HepG2 (cell line): ENCODE measurements around the gene SLC38A9. TPM values are rescaled to one million over a fixed set of nuclear protein-coding genes. Genes with fewer than 3 reads are reported as not detected.

Experiments
- ATAC-seq: fragments of 200-7000 bp; cut with Tn5 transposase; 3 replicates; pipeline ENCODE4 v1.9.1; 2020; ENCODE audit warnings: mild to moderate bottlenecking, moderate library complexity
- BruUV-seq: library from RNA; stranded (reverse); fragments of 400-500 nt; replicated peaks from 2 replicates; lab custom pipeline; 2021; lab: Mats Ljungman, UMichigan
- CTCF ChIA-PET: fragments of 300-600 bp; formaldehyde crosslinking; extraction: SDS; loops from one replicate; lab custom pipeline; 2021; ENCODE audit warnings: low total read pairs, inconsistent platforms, low intra/inter-chr PET ratio; lab: Yijun Ruan, JAX
- POLR2A ChIA-PET: fragments of 350-600 bp; sonication (Branson Sonifier 250); formaldehyde crosslinking; loops from one replicate; lab custom pipeline; 2020; ENCODE audit warnings: antibody characterized with exemption, inconsistent platforms; lab: Yijun Ruan, JAX
- DNase-seq: peaks from one replicate; pipeline ENCODE4 v3.0.0-alpha.2; 2015; ENCODE audit warnings: low spot score
- FAIRE-seq: peaks from 3 replicates; lab custom pipeline; 2011; peaks lifted over from hg19 to GRCh38; lab: Jason Lieb, UNC
- H2AFZ ChIP-seq: one replicate; pipeline ENCODE4 v1.6.1; 2011; ENCODE audit warnings: low read length, inconsistent platforms
- H3K27ac ChIP-seq: fragments of 300-600 bp; 3 replicates; pipeline ENCODE4 v1.8.0; 2011; ENCODE audit warnings: mixed run types, mild to moderate bottlenecking, mixed read lengths, low read length, inconsistent platforms; ENCODE audit not compliant: insufficient read depth; ENCODE audit errors: extremely low read length
- H3K27me3 ChIP-seq, 2 experiments: fragments of 200-600 bp in 1 of 2; 2 replicates in 1 of 2; 3 replicates in 1 of 2; pipeline versions ENCODE4 v1.6.0 to v1.8.0; 2011; ENCODE audit warnings: low read length in 2 of 2, mild to moderate bottlenecking in 2 of 2, moderate library complexity in 2 of 2, inconsistent platforms in 1 of 2; ENCODE audit not compliant: insufficient read depth in 2 of 2, control insufficient read depth in 1 of 2
- H3K36me3 ChIP-seq, 2 experiments: fragments of 200-600 bp in 1 of 2; replicated peaks in 1 of 2; 2 replicates in 1 of 2; 3 replicates in 1 of 2; pipeline versions ENCODE4 v1.5.1 to v1.8.0; 2011; ENCODE audit warnings: low read length in 2 of 2, inconsistent platforms in 1 of 2; ENCODE audit not compliant: insufficient read depth in 2 of 2, control insufficient read depth in 1 of 2
- H3K4me1 ChIP-seq: 2 replicates; pipeline ENCODE4 v1.5.1; 2012; ENCODE audit warnings: low read length, inconsistent platforms; ENCODE audit not compliant: insufficient read depth
- H3K4me2 ChIP-seq: 2 replicates; pipeline ENCODE4 v1.6.0; 2011; ENCODE audit warnings: low read depth, low read length, inconsistent platforms
- H3K4me3 ChIP-seq, 3 experiments: fragments of 200-600 bp in 1 of 3; sonication (generic), shearing (Covaris generic) in 1 of 3; replicated peaks in 1 of 3; 2 replicates each; pipeline ENCODE4 v1.5.1; 2011 to 2016; ENCODE audit warnings: low read length in 3 of 3, inconsistent platforms in 2 of 3, low read depth in 2 of 3, mild to moderate bottlenecking in 2 of 3, control low read depth in 1 of 3, mixed read lengths in 1 of 3; ENCODE audit not compliant: insufficient read depth in 1 of 3
- H3K79me2 ChIP-seq: one replicate; pipeline ENCODE4 v1.6.1; 2011; ENCODE audit warnings: low read length, inconsistent platforms; ENCODE audit not compliant: insufficient read depth
- H3K9ac ChIP-seq: 2 replicates; pipeline ENCODE4 v1.6.0; 2011; ENCODE audit warnings: mild to moderate bottlenecking, low read depth, low read length, inconsistent platforms; ENCODE audit not compliant: insufficient read depth
- H3K9me3 ChIP-seq: 2 replicates; pipeline ENCODE4 v1.5.1; 2012; ENCODE audit warnings: mild to moderate bottlenecking, low read length
- H4K20me1 ChIP-seq: 2 replicates; pipeline ENCODE4 v1.6.0; 2011; ENCODE audit warnings: inconsistent platforms, mild to moderate bottlenecking, low read length, moderate library complexity; ENCODE audit not compliant: insufficient read depth
- FOXP1 ChIP-seq, 2 experiments: fragments of 450-650 bp in 1 of 2; IDR thresholded peaks; 2 replicates each; pipeline ENCODE4 v1.6.1; 2017 to 2018; ENCODE audit warnings: antibody characterized with exemption in 1 of 2
- MYNN ChIP-seq: sonication (generic); formaldehyde crosslinking; IDR thresholded peaks from 2 replicates; pipeline ENCODE4 v1.4.0; 2020; ENCODE audit warnings: mild to moderate bottlenecking, low read depth, missing genetic modification reagents
- SRSF1 ChIP-seq: fragments of 200-400 bp; formaldehyde crosslinking; optimal IDR thresholded peaks from 2 replicates; pipeline ENCODE3; 2017; ENCODE audit warnings: mild to moderate bottlenecking, low read depth, low read length, moderate library complexity
- TCF12 ChIP-seq, 2 experiments: fragments of 450-650 bp in 1 of 2; sonication (generic) in 1 of 2; formaldehyde crosslinking in 1 of 2; IDR thresholded peaks; 2 replicates each; pipeline versions ENCODE4 v1.6.1 to v1.8.0; 2017 to 2022; ENCODE audit warnings: antibody characterized with exemption in 1 of 2, mild to moderate bottlenecking in 1 of 2, missing genetic modification reagents in 1 of 2, moderate library complexity in 1 of 2
- ZNF251 ChIP-seq: sonication (generic); formaldehyde crosslinking; IDR thresholded peaks from 2 replicates; pipeline ENCODE4 v1.9.0; 2021; ENCODE audit warnings: mild to moderate bottlenecking, missing genetic modification reagents
- ZNF629 ChIP-seq: sonication (generic); formaldehyde crosslinking; conservative IDR thresholded peaks from 2 replicates; pipeline ENCODE4 v1.5.0; 2020; ENCODE audit warnings: missing genetic modification reagents
- WGBS: methylation state at CpG from one replicate; pipeline ENCODE4 v1.1.6; 2017; ENCODE audit warnings: low lambda C conversion rate; 5-methylcytosine and 5-hydroxymethylcytosine counted together
- in situ Hi-C: cut with HindIII; loops from 2 replicates; pipeline ENCODE4 v1.10.0; 2017; ENCODE audit warnings: low pct_unique_long_range_greater_than_20kb; ENCODE audit not compliant: extremely low pct_ligation_motif_present
- intact Hi-C: fragments of 100-400 bp; cut with micrococcal nuclease; formaldehyde crosslinking; loops from one replicate; pipeline ENCODE4 v1.10.0; 2022; ENCODE audit not compliant: unreplicated experiment
- polyA plus RNA-seq, 8 experiments: library from polyadenylated mRNA; depleted of rRNA in 3 of 8; stranded (reverse) in 7 of 8; unstranded in 1 of 8; fragments of >200 nt; fragmentation: Illumina TruSeq in 4 of 8; extraction: Trizol in 4 of 8; gene quantifications; 2 replicates each; pipeline versions ENCODE4 v1.2.1 to v1.2.3, GENCODE V29; 2011 to 2016; ENCODE audit warnings: low read depth in 4 of 8, missing spikeins in 1 of 8, mixed read lengths in 1 of 8; ENCODE audit not compliant: insufficient read depth in 1 of 8
- total RNA-seq, 5 experiments: library from RNA; depleted of rRNA; stranded (reverse); fragments of >200 nt; fragmentation: Illumina TruSeq; extraction: Trizol; gene quantifications; 2 replicates each; pipeline ENCODE4 v1.2.3, GENCODE V29; 2016; ENCODE audit warnings: low read depth in 1 of 5
- TF ChIP-seq, protein P1 (sequence below): sonication (generic); formaldehyde crosslinking; IDR thresholded peaks from 2 replicates; pipeline ENCODE4 v1.4.0; 2020; ENCODE audit warnings: low read depth, mild to moderate bottlenecking, missing genetic modification reagents
- TF ChIP-seq, protein P2 (sequence below): sonication (generic); formaldehyde crosslinking; IDR thresholded peaks from 2 replicates; pipeline ENCODE4 v1.4.0; 2020; ENCODE audit warnings: mild to moderate bottlenecking, missing genetic modification reagents
- TF ChIP-seq, protein P3 (sequence below): sonication (generic); formaldehyde crosslinking; IDR thresholded peaks from 2 replicates; pipeline ENCODE4 v1.8.1; 2023; ENCODE audit warnings: missing genetic modification reagents, mild to moderate bottlenecking, borderline replicate concordance

SLC38A9 gene
- total and polyA plus RNA-seq, 2 of the 13 experiments (the other 11 are each of a cell fraction or from before 2014, with no cell fraction given) = 19.3 to 36.0 TPM

DNA sequence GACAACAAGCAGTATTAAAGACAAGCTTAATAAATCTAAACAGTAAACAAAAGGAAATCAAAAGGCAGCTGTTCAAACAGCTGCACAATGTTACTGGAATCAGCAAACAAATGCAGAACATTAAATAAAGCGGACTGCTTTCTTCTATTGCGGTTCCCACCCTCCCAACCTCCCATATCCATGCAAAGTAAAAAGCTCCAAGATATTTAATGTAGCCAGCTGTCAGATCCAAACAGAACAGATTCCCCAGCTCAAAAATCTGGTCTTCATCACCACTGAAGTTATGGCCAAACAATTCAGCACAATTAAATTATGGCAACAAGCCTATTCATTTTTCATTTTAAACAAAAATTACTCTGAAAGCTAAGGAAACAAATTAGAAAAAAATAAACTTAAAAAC is 75.9 kb downstream of the SLC38A9 start:
- Histone ChIP-seq H3K4me2 (no peak overlapping the region), H3K79me2 (no peaks in the 10 kb centered on the region), H2AFZ (no peak overlapping the region), H3K4me3 (no peak overlapping the region), H3K9me3 (no peaks in the 10 kb centered on the region), H3K36me3 (no peaks in the 10 kb centered on the region), H3K27me3 (no peaks in the 10 kb centered on the region), H3K9ac (no peak overlapping the region), H4K20me1 (no peaks in the 10 kb centered on the region), H3K27ac (no peak overlapping the region), H3K4me1 (peaks cover 11% of the 10 kb centered on the region)
- no peak for FAIRE-seq
- 100% methylated on average over 2 of the region's 2 CpGs for WGBS
- ChIA-PET CTCF (no interaction called here), POLR2A (no interaction called here)
- DNase-seq = no peak
- TF ChIP-seq FOXP1 (IDR thresholded peaks at IDR 0.05) (no peak), FOXP1 (CRISPR knock-in tag; IDR thresholded peaks at IDR 0.05) (no peak), SRSF1 (no peak), ZNF629 (CRISPR knock-in tag) (no peak), TCF12 (IDR thresholded peaks at IDR 0.05) (no peak), TCF12 (CRISPR knock-in tag; IDR thresholded peaks at IDR 0.05) (no peak), MYNN (no peak), ZNF251 (CRISPR knock-in tag) (no peak)
- TF ChIP-seq, protein P1, sequence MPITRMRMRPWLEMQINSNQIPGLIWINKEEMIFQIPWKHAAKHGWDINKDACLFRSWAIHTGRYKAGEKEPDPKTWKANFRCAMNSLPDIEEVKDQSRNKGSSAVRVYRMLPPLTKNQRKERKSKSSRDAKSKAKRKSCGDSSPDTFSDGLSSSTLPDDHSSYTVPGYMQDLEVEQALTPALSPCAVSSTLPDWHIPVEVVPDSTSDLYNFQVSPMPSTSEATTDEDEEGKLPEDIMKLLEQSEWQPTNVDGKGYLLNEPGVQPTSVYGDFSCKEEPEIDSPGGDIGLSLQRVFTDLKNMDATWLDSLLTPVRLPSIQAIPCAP (CRISPR knock-in tag) = no peak
- TF ChIP-seq, protein P2, sequence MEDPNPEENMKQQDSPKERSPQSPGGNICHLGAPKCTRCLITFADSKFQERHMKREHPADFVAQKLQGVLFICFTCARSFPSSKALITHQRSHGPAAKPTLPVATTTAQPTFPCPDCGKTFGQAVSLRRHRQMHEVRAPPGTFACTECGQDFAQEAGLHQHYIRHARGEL (CRISPR knock-in tag) = no peak
- TF ChIP-seq, protein P3, sequence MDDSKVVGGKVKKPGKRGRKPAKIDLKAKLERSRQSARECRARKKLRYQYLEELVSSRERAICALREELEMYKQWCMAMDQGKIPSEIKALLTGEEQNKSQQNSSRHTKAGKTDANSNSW (CRISPR knock-in tag) = no peak
- no peak for ATAC-seq
- in situ Hi-C loops = no loop called here
- intact Hi-C loops = no loop called here
- no TSS peak for BruUV-seq
